ENCODE measurements around the gene CYP8B1.
A peak's percentile ranks its signal among the peaks of the same experiment; 100 is the strongest.

- peak; percentile 27 to 84 (median 48) for TF ChIP-seq CTCF (IDR thresholded peaks at IDR 0.05)
- no peak for TF ChIP-seq POLR2A (IDR thresholded peaks at IDR 0.05)
These were observed 36.1 kb downstream of the CYP8B1 start for GRCh38 chr3:42839616-42840015.
